GM19025 (cell line): ENCODE measurements around the gene TLE3.

Experiments used
- ATAC-seq: cut with Tn5 transposase; IDR thresholded peaks from one replicate; pipeline ENCODE4 v1.9.1; 2021; ENCODE audit warnings: mild to moderate bottlenecking, low read depth, moderate library complexity; ENCODE audit not compliant: unreplicated experiment

TLE3 gene

DNA sequence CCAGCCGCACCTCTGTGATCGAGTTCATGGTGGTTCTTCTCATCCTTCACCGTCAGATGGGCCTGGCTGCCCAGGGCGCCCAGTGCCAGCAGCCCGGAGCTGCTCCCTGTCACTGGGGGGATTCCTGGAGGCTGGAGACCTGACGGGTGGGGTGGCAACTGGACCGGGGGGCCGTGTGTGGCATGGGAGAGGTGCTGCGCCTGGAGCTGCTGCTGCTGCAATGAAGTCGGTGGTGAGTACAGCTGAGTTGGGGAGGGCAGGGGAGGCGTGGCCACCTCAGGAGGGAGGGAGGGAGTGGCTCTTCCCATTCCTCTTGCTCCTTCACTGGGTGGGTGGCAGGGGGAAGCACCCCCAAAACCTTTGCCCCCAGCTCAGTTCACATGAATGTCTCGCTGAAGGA, 31.7 kb downstream of the TLE3 start:
- ATAC-seq = no peak

DNA sequence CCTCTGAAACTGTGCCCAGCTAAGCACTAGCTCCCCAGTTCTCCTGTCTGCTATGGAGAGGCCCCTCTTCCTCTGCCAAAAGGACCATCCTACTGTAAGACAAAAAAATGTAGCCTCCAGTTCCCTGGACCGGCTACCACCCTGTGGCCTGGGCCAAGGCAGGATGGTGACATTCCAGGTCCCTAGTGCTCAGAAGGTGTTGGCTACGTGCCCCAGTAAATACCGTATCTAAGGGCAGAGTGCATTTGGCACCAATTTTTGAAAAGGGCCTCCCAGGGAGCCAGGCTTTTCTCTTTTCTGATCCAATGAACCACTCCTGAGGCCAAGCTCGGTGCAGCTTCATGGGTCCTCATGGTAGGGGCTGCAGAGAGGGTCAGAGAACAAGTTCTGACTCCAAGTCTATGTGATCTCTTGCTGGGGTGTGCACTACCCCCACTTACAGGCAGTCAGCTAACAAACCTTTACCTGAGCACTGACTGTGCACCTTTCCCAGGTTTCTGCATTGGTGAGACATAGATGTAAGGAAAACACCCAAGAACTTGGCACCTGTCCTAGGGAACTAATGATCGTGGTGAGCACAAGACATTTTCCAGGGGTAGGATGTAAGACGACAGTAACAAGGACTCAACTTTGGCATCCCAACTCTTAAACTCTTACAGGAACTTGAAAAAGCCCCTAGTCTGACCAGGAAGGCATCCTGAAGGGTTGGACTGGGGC, 32.6 kb downstream of the TLE3 start:
- ATAC-seq = no peak

DNA sequence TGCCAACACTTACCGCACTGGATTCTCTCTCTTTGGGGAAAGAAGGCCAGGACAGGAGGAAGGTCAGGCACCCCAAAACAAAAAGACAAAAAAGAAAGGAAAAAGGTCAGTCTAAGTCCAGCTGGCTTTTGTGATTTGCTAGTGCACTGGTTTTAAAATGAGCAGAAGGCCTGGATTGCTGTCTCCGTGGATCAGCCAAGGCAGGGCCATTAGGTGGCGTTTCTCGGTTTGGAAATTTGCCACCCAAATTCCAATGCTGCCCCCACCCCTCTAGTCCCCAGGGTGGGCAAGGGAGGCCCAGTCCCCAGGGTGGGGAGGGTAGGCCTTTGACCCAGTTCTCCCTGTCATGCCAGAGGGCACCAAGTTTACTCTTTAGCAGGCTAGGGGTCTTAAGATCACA, 33.3 kb downstream of the TLE3 start:
- no peak for ATAC-seq

DNA sequence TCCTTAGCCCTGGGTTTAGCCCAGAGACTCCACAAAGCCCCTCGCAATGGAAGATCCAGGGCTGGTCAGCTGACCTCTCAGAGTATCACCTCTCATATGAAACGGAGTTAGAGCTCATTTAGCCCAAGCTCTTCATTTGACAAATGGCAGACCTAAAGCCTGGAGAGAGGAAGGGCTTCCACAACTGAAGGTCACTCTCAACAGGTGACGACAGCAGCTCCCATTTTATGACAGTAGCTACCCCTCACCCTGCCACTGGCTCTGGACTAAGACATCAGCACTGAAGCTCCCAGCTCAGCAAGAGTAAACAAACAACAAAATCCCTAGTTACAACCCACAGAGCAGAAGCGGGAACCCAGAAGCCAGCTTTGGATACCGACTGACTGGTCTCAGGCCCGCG, 33.7 kb downstream of the TLE3 start:
- no peak for ATAC-seq

DNA sequence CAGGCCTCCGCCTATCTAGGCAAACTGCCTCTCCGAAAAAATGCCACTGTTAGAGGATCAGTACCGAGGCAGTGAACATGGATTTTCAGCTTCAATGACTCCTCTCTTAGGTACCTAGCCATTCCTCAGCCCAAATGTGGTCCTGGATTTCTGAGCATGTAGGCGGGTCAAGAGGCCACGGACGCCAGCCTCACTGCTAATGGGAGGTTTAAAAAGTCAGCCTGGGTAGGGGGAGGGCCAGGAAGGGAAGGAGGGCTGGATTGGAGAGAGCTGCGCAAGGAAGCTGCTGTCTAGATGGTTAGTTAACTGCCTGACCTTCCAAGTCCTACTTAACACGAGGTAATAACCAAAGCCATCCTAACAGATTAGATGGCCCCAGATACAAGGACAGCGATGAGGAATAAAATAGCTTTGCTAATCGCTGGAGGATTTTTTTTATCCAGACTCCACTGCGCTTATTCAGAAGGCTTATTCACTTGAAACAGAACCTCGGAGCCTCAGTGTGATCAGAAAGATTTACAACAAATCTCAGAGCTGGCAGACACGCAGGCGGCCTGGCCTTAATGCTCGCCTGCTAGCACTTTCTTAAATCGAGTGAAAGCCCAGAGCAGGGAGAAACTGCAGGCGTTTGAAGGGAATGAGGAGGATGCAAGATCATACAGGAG, 34.3 kb downstream of the TLE3 start:
- ATAC-seq = no peak

DNA sequence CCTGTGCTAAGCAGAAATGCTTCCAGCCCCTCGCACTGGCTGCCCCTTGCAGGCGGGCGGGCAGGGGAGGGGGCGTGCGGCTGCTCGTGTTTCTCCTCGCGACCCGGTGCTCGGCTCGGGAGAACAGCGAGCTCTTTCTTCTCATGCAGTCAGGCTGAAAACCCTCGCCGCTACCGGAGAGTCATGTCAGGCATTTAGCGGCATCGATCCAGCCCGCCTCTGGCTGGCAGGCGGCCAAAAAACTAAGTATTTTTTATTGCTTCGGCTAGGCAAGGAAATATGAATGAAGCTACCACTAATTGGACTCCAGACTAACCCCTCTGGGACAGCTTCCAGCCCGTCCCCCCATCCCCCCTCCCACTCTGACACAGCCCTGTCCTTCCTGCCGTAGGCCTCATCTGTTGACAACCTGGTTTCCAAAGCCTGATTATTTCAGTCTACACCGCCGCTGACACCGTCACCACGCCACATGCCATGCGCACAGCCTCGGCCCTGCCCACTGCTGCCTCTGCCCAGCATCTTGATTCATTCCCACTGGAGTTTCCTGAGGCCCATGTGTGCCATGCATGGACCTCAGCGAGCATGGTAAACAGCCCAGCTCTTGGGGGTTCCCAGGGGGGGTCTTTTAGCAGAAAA, 35.3 kb downstream of the TLE3 start:
- no peak for ATAC-seq

DNA sequence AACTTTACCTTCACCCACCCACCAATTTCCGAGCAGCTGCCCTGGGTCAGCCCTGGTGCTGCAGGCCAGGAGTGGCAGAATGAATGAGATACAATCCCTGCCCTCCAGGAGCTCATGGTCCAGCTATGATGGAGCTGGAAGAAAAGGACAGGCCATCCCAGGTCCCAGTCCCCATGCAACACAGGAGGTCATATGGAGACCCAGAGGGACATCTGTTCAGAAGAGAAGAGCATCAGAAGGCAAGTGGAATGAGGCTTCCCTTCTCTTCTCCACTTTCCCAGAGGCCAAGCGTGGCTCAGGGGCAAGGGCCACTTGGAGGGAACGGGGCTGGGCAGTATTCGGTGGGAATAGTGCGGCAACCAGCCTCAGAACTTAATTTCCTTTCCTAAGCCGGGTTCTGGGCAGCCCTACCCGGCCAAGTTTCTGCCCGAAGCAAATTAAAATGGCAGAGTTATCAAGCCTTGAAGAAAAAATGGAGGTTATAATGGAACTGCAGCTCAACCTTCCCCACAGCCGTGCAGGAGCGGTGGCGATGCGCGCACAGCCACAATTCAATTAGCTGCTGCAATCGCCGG, 35.9 kb downstream of the TLE3 start:
- ATAC-seq = no peak

DNA sequence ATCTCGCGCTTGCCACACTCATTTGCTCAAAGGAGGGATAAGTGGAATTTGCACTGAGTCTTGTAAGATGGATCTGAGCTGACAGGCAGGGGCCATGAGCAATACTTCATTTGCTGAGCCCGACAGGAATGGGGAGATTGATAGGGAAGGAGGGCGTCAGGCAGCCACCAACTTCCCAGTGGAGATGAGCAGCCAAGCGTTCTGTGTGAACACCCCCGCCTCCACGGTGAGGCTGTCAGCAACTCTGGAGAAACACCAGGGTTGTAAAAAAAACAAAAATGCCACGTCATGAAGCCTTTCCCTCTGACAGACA, 36.8 kb downstream of the TLE3 start:
- ATAC-seq = no peak

DNA sequence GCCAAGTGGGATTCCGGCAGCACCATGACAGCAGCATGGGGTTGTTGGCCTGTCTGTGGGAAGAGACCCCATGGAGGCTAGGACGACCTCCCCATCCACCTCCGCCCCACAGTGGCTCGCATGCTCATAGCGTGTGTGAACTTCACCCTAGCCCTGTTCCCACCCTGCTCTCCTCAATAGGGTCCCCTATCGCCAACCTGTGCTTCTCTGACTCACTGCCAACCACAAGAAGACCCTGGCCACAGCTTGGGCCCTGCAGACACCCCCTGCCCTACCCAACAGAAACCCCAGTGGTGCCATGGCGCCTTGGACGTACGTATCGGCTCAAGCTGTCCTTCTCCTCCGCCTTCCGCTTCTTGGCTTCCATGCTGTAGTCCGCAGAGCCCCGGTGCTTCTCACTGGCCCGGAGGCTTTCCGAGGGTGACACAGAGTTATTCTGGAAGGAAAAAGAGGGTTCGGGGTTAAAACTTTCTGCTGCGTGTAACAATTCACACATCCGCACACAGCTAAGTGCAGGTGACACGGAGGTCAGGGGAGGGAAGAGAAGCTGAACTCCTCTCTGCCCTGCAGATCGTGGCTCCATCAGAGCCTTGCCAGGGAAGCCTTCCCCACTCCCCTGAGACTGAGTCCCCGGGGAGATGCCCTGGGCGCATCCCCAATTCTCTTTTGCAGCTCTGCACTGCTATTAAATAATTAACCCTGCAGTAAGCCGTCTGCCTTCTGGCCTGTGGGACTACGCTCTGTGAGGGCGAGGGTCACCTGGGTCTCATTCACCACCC, 37.3 kb downstream of the TLE3 start:
- no peak for ATAC-seq

DNA sequence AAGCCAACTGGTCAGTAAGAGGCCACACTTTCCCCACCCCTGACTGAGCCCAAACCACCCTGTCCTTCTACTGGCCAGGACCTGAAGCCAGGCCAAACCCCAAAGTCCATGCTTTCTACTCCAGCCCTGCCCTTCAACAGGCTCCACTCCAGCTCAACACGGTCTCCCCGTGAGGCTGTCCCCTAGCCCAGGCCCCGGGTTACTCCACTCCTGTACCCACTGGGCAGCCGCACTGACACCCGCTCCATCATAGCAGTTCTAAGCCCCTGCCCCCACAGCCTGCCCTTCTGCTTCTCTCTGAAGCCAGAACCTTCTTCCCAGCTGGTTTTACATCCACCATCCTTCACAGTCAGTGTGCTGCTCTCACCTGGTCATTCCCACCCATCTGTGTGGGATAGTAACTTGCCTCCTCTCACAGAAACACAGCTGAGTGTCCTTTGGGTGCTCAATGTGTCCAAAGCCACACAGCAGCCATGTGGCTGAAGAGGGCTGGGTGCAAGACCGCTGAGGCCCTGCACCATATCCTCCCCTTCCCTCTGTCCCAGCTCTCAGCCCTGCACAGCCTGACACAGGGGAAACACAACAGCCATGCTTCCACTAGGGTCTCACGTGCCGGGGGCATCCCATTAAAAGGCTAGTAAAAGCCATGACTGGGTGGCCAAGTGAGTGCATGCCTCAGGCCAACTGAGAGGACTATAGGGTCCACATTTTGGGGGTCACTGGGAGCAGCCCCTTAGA, 38.1 kb downstream of the TLE3 start:
- no peak for ATAC-seq

DNA sequence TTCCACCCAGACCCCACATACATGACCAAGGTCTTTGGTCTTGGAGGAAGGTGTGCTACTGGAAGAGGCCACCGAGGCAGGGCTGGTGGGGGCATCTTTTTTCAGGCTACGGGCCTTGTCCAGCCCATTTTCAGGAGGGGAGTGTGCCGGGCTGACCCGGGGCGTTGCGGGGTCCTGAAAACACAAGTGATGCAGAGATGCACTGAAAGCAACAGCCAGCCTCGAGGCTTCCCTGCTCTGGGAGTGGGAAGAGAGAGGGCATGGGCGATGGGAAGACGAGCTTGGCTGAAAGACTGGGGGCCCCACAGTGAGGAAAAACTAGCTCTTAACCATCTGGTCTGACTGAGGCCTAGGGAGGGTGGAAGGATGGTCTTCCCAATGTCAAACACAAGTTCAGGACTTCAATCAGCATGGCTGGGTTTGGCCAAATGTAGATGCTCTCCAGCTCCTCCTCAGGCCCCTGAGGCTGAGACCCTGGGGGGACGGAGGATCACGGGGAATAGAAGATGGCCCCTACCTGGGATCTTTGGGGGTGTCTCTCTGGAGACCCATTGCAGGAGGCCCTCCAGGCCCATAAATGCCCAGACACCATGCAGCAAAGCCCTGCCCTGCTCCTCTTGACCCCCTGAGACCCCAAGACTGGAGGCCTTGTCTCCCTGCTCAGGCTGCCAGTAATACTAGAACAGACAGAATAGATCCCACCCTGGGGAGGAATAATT, 38.9 kb downstream of the TLE3 start:
- ATAC-seq = no peak

DNA sequence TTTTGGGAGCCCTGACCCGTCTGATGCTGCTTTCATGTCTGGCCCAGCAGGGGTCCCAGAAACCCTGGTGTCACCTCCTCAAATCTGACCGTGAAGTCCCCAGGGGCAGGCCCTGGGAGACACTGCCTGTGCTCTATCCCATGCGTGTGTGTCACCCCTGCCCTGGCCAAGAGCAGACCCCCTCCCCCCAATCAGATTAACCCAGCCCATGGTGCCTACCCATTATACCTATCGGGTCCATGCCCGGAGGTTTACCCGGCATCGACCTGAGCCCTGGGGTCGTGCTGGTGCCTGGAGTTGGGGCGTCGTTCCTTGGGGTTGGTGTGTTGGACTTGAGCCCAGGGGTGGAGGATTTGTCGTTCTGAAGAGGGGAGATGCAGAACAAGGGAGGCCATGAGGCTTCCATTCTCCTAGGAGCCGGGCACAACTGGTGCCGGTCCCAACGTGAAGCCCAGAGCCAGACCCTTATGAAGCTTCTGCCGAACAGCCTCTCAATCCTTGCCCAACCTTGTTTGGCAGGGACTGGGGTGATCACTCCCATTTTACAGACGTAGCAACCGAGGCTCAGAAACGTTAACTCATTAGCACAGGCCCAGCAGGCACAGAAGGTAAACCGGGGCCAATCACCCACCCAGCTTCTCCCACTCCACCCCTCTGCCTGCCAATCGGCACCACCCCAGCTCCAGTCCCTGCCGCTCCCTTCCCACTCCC, 39.6 kb downstream of the TLE3 start:
- no peak for ATAC-seq

DNA sequence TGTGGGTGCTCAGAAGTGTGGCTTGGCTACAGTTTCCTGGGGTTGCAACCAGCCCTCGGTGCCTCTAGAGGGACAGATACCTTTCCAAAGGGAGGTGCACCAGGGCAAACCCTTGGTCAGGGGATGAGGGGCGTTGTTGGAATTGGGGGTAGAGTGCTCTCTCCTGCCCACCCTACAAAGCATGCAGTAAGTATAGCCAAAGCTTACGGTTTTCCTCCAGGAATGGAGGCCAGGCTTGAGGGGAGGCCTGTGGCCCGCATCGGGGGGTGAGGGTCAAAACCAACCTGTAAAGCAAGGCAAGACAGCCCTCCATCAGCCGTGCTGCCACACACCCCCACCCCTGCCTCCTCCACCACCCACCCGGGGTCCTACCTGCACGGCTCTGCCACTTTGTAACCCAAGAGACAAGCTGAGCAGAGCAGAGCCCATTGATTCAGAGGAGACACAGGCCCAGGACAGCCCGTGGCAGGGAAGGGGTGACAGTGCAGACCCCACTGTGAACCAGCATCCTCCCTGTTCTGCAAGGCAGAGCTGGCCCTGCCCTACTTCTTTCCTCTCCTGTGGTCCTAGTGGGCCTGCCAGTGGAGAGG, 41.5 kb downstream of the TLE3 start:
- ATAC-seq = no peak

DNA sequence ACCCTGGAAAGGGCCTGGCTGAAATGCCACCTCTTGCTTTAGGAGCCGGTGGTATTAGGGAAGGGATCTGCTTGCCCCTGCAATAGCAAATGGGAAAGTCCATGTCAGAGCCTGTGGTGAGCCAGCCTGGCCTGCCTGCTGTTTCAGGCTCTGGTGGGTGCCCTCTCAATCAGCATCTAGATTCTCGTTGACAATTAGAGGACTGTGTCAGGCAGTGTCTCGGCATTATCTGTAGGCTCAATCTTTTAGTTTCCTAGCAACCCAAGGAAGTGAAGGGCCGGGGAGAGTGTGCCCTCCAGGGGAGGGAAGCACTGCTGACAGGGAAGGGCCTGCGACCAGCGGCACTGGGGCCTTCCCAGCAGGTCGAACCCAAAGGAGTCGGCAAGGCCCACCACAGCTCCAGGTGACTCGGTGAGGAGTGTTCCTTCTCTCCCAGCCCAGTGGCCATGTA, 42.1 kb downstream of the TLE3 start:
- ATAC-seq = no peak

DNA sequence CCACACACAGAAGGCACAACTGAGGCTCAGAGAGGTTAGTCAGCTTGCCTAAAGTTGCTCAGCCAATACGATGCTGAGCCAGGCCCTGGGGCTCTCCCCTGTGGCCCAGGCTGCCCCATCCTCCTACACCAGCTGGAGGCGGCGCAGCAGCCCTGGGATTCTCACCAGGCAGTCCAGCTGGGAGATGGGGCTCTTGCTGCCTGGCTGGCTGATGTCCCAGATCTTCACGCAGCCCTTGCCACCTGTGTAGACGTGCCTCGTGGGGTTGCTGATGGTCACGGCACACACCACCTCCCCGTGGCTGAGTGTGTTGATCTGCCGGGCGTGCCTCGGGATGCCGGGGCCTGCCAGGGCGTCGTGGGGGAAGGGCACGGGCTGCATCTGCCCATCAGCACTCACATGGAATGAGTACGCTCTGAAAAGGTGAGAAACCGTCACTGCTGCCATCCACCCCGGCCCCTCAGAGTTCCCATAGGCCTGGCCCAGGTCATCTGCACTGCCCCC, 42.8 kb downstream of the TLE3 start:
- no peak for ATAC-seq

DNA sequence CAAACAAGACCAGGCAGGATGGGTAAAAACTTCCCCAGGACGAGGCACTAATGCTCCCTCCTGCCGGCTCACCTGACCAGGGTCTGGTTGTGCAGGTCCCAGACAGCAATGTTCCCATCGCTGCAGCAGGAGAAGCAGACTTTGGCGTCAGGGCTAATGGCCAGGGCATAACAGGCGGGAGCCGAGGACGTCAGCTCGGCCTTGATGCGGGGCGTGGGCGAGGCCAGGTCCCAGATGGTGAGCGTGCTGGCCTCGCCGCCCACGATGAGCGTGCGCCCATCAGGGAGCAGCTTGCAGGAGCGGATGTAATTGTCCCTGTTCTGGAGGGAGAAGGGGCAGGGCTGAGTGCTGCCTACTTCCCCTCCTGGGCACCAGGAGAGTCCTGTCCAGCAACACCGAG, 43.4 kb downstream of the TLE3 start:
- no peak for ATAC-seq

DNA sequence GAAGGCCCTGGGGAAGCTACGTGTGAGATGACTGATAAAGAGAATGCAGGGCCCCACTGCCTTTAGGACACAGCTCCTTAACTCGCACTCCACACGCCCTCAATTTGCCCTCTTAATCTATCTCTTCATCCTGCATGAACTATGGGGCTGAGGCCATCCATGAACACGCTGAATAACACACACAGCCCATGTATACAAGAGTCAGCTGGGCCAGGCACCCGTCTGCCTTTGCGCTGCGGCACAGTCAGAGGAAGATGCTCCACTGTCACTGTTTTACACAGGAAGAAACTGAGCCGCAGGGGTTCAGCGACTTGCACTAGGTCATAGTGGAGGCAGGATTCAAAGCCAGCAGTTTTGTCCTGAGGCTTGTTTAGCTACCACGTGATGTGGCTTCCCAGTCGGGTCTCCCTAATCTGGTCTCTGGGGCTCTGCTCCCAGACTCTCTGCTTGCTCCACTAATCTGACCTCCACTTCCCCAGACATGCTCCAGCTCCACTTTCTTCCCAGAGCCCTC, 43.9 kb downstream of the TLE3 start:
- no peak for ATAC-seq

DNA sequence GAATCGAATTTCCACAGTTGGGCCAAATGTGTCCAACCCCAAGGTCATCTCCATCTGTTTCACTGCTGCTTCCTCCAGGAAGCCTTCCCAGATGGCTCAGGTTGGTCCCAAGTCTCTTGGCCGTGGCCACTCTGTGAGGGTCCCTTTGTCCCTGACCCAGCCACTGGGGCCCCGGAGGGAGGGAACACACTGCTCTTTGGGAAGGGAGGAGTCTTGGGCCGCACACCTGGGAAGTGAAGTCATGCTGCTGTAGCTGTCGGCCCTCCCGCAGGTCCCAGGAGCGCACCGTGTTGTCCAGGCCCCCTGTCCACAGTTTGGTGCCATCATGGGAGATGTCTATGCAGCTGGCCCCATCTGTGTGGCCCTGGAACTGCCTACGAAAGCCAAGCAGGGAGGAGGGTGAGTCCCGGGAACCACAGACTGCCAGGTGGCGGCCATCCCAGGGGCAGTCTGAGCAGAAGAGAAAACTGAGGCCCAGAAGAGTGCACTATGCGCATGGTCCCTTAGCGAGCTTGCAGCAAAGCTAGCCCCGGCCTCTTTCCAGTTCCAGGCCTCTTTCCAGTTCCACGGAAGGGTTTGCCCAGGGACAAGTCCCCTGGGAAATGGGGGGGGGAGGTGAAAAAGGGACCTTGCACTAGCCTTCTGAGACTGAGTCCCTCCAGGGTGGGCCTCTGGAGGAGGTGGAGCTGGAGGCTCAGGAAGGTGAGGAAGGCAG, 44.6 kb downstream of the TLE3 start:
- ATAC-seq = no peak
